Measurements from ENCODE around the gene ABCG1.

Gene ABCG1

GRCh38 chr21:42330380-42331371 lies 111.7 kb downstream of the ABCG1 start:
- Histone ChIP-seq H3K4me2 (no peak overlapping the region), H3K9me3 (replicated peaks in 1 of 11) (peaks cover 7 to 21% (median 16%) of the 10 kb centered on the region in 11 experiments), H3K4me3 (no peak overlapping the region), H3K27ac (no peak overlapping the region), H3K4me1 (no peaks in the 10 kb centered on the region), H3K9ac (no peak overlapping the region), H3K27me3 (no peaks in the 10 kb centered on the region), H3K36me3 (no peaks in the 10 kb centered on the region), H4K20me1 (no peaks in the 10 kb centered on the region)
- no peak for TF ChIP-seq Cebpa-rat (IDR thresholded peaks at IDR 0.05)

DNA sequence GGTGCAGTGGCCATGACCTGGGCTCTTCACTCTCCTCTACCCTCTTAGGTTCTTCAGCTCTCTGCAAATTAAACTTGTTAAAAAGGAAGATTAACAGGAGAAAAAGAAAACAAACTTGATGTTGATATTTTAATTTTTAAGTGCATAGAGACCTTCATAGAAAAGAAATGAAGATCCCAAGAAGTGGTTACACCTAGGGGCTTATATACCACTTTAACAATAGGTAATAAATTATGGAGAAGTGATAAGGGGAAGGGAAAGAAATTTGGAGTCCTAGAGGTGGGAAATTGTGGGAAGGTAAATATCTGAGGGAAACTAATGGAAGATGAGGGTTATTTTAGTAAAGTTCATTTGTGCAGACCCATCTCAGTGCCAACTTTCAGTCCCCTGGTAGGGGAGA lies 112.7 kb downstream of the ABCG1 start:
- Histone ChIP-seq H4K20me1 (no peaks in the 10 kb centered on the region), H3K9ac (no peak overlapping the region), H3K4me2 (no peak overlapping the region), H3K9me3 (replicated peaks in 1 of 11) (peaks cover 5 to 20% (median 14%) of the 10 kb centered on the region in 11 experiments; a peak in 17 of 22 replicates), H3K4me3 (no peak overlapping the region), H3K27ac (no peak overlapping the region), H3K4me1 (no peaks in the 10 kb centered on the region), H3K27me3 (no peaks in the 10 kb centered on the region), H3K36me3 (no peaks in the 10 kb centered on the region)
- TF ChIP-seq Cebpa-rat (IDR thresholded peaks at IDR 0.05) = no peak

GRCh38 chr21:42332557-42333317 lies 113.8 kb downstream of the ABCG1 start:
- Histone ChIP-seq H3K9me3 (replicated peaks in 1 of 11) (peaks cover 5 to 20% (median 14%) of the 10 kb centered on the region in 11 experiments; a peak in 17 of 22 replicates), H3K4me2 (no peak overlapping the region), H3K4me1 (peaks cover 0 to under 1% (median 0%) of the 10 kb centered on the region in 10 experiments; a peak in 2 of 20 replicates), H3K36me3 (no peaks in the 10 kb centered on the region), H3K27me3 (no peaks in the 10 kb centered on the region), H3K4me3 (no peak overlapping the region), H3K9ac (no peak overlapping the region), H4K20me1 (no peaks in the 10 kb centered on the region), H3K27ac (no peak overlapping the region)
- no peak for TF ChIP-seq Cebpa-rat (IDR thresholded peaks at IDR 0.05)

DNA sequence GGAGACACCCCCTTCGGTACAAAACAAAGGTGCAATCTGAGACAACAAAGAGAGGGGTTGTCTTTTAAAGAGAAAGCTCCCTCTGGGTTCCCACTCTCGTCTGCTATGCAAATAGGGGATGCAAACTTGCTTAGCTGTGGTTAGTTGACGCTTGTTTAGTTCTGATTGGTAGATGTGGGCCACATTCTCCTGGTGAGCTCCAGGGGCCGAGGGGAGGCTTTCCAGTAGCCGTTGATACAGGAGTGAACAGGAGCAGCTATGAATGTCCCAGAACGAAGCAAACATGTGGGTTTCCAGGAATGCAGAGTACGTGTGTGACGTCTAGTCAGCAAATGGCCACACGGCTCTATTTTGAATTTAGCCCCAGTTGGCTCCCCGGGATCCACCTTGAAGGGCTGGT lies 117.1 kb downstream of the ABCG1 start:
- H3K9ac ChIP-seq = no peak overlapping the region
- H3K27ac ChIP-seq = no peak overlapping the region
- TF ChIP-seq Cebpa-rat (IDR thresholded peaks at IDR 0.05) = no peak
- no peak overlapping the region for H3K4me3 ChIP-seq
- no peaks in the 10 kb centered on the region for H4K20me1 ChIP-seq
- no peaks in the 10 kb centered on the region for H3K36me3 ChIP-seq
- H3K4me2 ChIP-seq = no peak overlapping the region
- H3K4me1 ChIP-seq = peaks cover 0 to 8% (median 0%) of the 10 kb centered on the region in 10 experiments; a peak in 2 of 20 replicates
- no peaks in the 10 kb centered on the region for H3K27me3 ChIP-seq
- H3K9me3 ChIP-seq (replicated peaks in 1 of 11) = peaks cover 5 to 20% (median 14%) of the 10 kb centered on the region in 11 experiments; a peak in 17 of 22 replicates

DNA sequence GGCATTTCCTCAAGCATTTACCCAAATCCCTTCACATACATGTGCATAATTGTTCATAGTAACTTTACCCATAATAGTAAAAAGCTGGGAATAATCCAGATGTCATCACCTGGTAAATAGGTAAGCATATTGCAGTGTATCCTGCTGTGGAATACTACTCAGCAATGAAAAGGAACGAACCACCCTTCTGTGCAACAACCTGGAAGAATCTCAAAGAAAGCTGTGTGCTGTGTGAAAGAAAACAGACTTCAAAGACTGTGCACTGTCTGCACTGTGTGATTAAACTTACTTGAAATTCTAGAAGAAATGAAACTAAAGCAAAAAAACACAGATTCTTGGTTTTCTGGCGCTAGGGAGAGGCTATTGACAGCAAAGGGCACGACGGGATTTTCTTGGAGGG lies 118.3 kb downstream of the ABCG1 start:
- Histone ChIP-seq H3K9me3 (replicated peaks in 1 of 11) (peaks cover 0 to 10% (median 4%) of the 10 kb centered on the region in 11 experiments; a peak in 13 of 22 replicates), H3K9ac (no peak overlapping the region), H3K4me2 (no peak overlapping the region), H3K36me3 (no peaks in the 10 kb centered on the region), H3K4me1 (peaks cover 0 to 8% (median 0%) of the 10 kb centered on the region in 10 experiments; a peak in 2 of 20 replicates), H3K4me3 (no peak overlapping the region), H3K27me3 (no peaks in the 10 kb centered on the region), H3K27ac (no peak overlapping the region), H4K20me1 (no peaks in the 10 kb centered on the region)
- TF ChIP-seq Cebpa-rat (IDR thresholded peaks at IDR 0.05) = no peak

DNA sequence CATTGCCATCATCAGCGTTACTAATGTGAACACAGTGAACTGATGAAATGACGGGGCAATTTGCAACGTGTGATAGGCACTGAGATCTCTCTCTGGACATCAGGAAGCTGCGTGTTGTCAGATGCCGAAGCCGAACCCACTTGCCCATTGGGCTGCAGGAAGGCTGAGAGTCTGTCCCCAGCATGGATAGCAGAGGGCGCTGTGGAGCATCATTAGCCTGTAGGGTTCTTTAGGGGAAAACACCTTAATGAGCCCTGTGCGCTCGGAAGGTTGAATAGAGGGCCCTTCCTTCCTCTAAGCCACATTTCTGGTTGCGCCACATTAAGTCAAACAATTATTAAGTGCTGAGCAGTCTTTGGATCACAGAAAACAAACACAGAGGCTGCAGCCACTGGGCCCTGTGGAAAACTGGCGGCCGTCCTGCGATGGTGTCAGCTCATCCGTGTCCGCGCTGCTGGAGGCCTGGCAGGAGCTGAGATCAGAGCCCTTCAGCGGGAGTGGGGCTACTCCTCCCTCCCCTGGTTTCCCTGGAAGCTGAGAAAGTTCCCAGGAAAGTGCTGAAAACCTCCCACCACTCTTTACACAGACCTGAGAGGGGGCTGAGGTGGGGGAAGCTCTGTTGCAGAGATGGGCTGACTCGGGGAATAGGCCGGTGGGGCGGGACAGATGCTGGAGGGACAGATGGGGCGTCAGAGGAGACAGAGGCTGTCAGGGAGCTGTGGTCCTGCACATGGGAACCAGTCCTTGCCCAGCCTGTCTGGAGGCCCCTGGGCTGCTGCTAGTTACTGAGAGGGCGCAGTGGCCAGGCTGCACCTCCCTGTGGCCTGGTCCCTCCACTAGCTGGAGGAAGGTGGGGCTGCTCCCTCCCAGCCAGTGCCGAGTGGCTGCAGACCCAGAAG lies 119.1 kb downstream of the ABCG1 start:
- H3K4me2 ChIP-seq = peak overlapping the region in 1 of 11 experiments; percentile 5; a peak in 2 of 22 replicates
- TF ChIP-seq Cebpa-rat (IDR thresholded peaks at IDR 0.05) = no peak
- peaks cover 0 to 8% (median 0%) of the 10 kb centered on the region in 10 experiments; a peak in 2 of 20 replicates for H3K4me1 ChIP-seq
- no peak overlapping the region for H3K27ac ChIP-seq
- 0 out of 22 replicates have a peak, but pooled peaks cover 0 to 2% (median 0%) of the 10 kb centered on the region in 11 experiments for H3K9me3 ChIP-seq (replicated peaks in 1 of 11)
- no peak overlapping the region for H3K4me3 ChIP-seq
- H4K20me1 ChIP-seq = no peaks in the 10 kb centered on the region
- no peaks in the 10 kb centered on the region for H3K36me3 ChIP-seq
- H3K9ac ChIP-seq = no peak overlapping the region
- no peaks in the 10 kb centered on the region for H3K27me3 ChIP-seq

GRCh38 chr21:42338729-42339715 lies 120.1 kb downstream of the ABCG1 start:
- H4K20me1 ChIP-seq = no peaks in the 10 kb centered on the region
- H3K36me3 ChIP-seq = no peaks in the 10 kb centered on the region
- no peak overlapping the region for H3K27ac ChIP-seq
- peaks cover 0 to 9% (median 0%) of the 10 kb centered on the region in 10 experiments; a peak in 2 of 20 replicates for H3K4me1 ChIP-seq
- TF ChIP-seq Cebpa-rat (IDR thresholded peaks at IDR 0.05) = no peak
- H3K4me3 ChIP-seq = no peak overlapping the region
- no peak overlapping the region for H3K9ac ChIP-seq
- no peak overlapping the region for H3K4me2 ChIP-seq
- no peaks in the 10 kb centered on the region for H3K27me3 ChIP-seq
- H3K9me3 ChIP-seq (replicated peaks in 1 of 11) = no peaks in the 10 kb centered on the region

All from BLaER1 treated with 17β-estradiol and CSF1 and Interleukin-3, amounts not matched to agents 10 nM and 100 nM (cell line).